Heart left ventricle (tissue), 16 donors: ENCODE data around the gene ZNF69. TPM values are rescaled to one million over a fixed set of nuclear protein-coding genes. Genes with fewer than 3 reads are reported as not detected.
"Not testable (repeated sequence)": the region's sequence is repeated elsewhere in the genome, so short reads cannot be mapped to it uniquely, and the experiment has no call there.

Source experiments
- ATAC-seq, 4 donors: fragments of 200-7000 bp; cut with Tn5 transposase; one replicate each; pipeline ENCODE4 v1.9.1; 2020 to 2022; ENCODE audit warnings: moderate library complexity in 4 of 4, mild to moderate bottlenecking in 3 of 4, moderate number of reproducible peaks in 1 of 4
- DNase-seq, 5 donors: peaks; one replicate each; pipeline ENCODE4 v3.0.0-alpha.2; 2020
- H3K27ac ChIP-seq, 12 donors: fragments of 200-600 bp; sonication (generic) in 4 of 12; one replicate each; pipeline versions ENCODE4 v1.5.0 to v1.8.0; 2016 to 2022; ENCODE audit warnings: mild to moderate bottlenecking in 2 of 12
- H3K27me3 ChIP-seq, 9 donors: fragments of 200-600 bp; sonication (generic) in 2 of 9; one replicate each; pipeline versions ENCODE4 v1.5.1 to v1.8.0; 2016 to 2022; ENCODE audit warnings: mild to moderate bottlenecking in 3 of 9
- H3K36me3 ChIP-seq, 9 donors: fragments of 200-600 bp; sonication (generic) in 2 of 9; one replicate each; pipeline versions ENCODE4 v1.5.0 to v1.8.0; 2018 to 2022; ENCODE audit warnings: mild to moderate bottlenecking in 2 of 9
- H3K4me1 ChIP-seq, 12 donors: fragments of 200-600 bp; sonication (generic) in 4 of 12; one replicate each; pipeline versions ENCODE4 v1.5.0 to v1.8.0; 2016 to 2022; ENCODE audit warnings: mild to moderate bottlenecking in 3 of 12
- H3K4me3 ChIP-seq, 12 donors: fragments of 200-600 bp; sonication (generic) in 4 of 12; one replicate each; pipeline versions ENCODE4 v1.5.0 to v1.8.0; 2017 to 2022; ENCODE audit warnings: mild to moderate bottlenecking in 9 of 12, moderate library complexity in 4 of 12
- H3K9me3 ChIP-seq, 12 donors: fragments of 200-600 bp; sonication (generic) in 4 of 12; one replicate each; pipeline versions ENCODE4 v1.5.0 to v1.8.0; 2016 to 2022; ENCODE audit warnings: mild to moderate bottlenecking in 1 of 12
- CTCF ChIP-seq, 12 donors: fragments of 200-600 bp; sonication (generic) in 4 of 12; IDR thresholded peaks; one replicate each; pipeline versions ENCODE4 v1.5.0 to v1.8.0; 2018 to 2022; ENCODE audit warnings: antibody characterized with exemption in 12 of 12, mild to moderate bottlenecking in 5 of 12
- POLR2A ChIP-seq, 2 donors: fragments of 450-650 bp; IDR thresholded peaks; one replicate each; pipeline ENCODE4 v1.6.1; 2017; ENCODE audit warnings: antibody characterized with exemption in 2 of 2, mild to moderate bottlenecking in 2 of 2, moderate library complexity in 2 of 2
- WGBS, 4 donors: extraction: QIAGEN DNeasy Blood & Tissue Kit in 2 of 4; methylation state at CpG; one replicate each; pipeline versions ENCODE4 v1.1.5 to v1.1.7; 2013 to 2018; 5-methylcytosine and 5-hydroxymethylcytosine counted together
- intact Hi-C, 10 donors: fragments of 100-400 bp; cut with DNase I; formaldehyde crosslinking; loops; one replicate each; pipeline versions ENCODE4 v1.11.1 to v1.14.2; 2022
- polyA plus RNA-seq, 2 donors: library from polyadenylated mRNA; stranded (reverse); fragments of 200-250 nt; gene quantifications; one replicate each; pipeline ENCODE4 v1.2.3, GENCODE V29; 2013
- total RNA-seq, 9 donors: library from RNA; depleted of rRNA in 2 of 9; stranded (reverse); fragments of >200 nt in 2 of 9; fragmentation: NEBNext Ultra II Directional in 3 of 9; extraction: Animal tissue kit (Norgen Biotek cat#: 25700) in 3 of 9; gene quantifications; one replicate each; pipeline versions ENCODE4 v1.1.0 to v1.2.4, GENCODE V29; 2016 to 2023
- donor health status: ischemic (EF 13 %, LVEDD 7.1; RV severe dilation, severe dysfunction).
- donor health status: healthy with polysubstance abuse.
- donor health status: DM: no; HTN: yes; CAD: no.
- donor health status: DM: no; HTN: no; CAD: no.
- donor health status: ischemic (EF 25% LVEDD 6.9; RV normal size, moderate dysfunction).
- donor health status: ischemic (EF 25% LVEDD 5.7; RV mildly dilated, moderate dysfunction).
- donor health status: healthy.
- donor health status: DM: yes; HTN: yes; CAD: no.
- donor health status: ischemic (EF 35%, LVEDD 5.7; RV mildly dilated, moderate dysfunction).
- donor health status: nonischemic (EF 11% LVEDD 7.7; RV severe dilation, severe dysfunction).
- donor health status: DM: yes; HTN: yes; CAD: no.
- donor health status: PGD.
- donor health status: ischemic (EF 29% LVEDD 5.4; RV normal size, mild dysfunction).
- donor health status: nonischemic (EF 23%, LVEDD 6.1; RV moderate dilation, normal function).

The ZNF69 gene
- total and polyA plus RNA-seq, 11 donors, result 2.8 to 5.4 (median 4.2) TPM

GRCh38 chr19:11924886-11925650 is 37.5 kb downstream of the ZNF69 start, which contains the start of gene ZNF700:
ZNF700 (plus strand) TSS chr19:11925107; CDS start chr19:11925211, 104 bp downstream.
- Histone ChIP-seq H3K4me1 (peaks cover 0 to 35% (median 12%) of the 10 kb centered on the region in 12 donors), H3K9me3 (no peaks in the 10 kb centered on the region), H3K4me3 (peak within 1 kb of the TSS; percentile 57 to 100 (median 92)), H3K27me3 (no peaks in the 10 kb centered on the region), H3K36me3 (peaks cover 0 to 6% (median 0%) of the 10 kb centered on the region in 9 donors), H3K27ac (peak within 1 kb of the TSS; percentile 79 to 99 (median 92))
- intact Hi-C loops, result loop anchor here (1.0 to 10.0 kb wide), 15 partner anchors 38 to 690 kb away; partner anchors contain the start of genes ZNF763 (in 4 of the 10), ZNF20 (in 2 of the 10), ZNF69 (in 2 of the 10) and ZNF490 (in 1 of the 10)
- TF ChIP-seq CTCF (IDR thresholded peaks at IDR 0.05) (no peak), POLR2A (IDR thresholded peaks at IDR 0.05) (peak in 1 of 2 donors; percentile 77)
- DNase-seq (peak; percentile 94 to 96 (median 95)), ATAC-seq (peak; percentile 98 to 99 (median 99))
- WGBS, 4 donors, result 0 to 1% (median 0%) methylated on average over 28 to 53 of the region's 53 CpGs

DNA sequence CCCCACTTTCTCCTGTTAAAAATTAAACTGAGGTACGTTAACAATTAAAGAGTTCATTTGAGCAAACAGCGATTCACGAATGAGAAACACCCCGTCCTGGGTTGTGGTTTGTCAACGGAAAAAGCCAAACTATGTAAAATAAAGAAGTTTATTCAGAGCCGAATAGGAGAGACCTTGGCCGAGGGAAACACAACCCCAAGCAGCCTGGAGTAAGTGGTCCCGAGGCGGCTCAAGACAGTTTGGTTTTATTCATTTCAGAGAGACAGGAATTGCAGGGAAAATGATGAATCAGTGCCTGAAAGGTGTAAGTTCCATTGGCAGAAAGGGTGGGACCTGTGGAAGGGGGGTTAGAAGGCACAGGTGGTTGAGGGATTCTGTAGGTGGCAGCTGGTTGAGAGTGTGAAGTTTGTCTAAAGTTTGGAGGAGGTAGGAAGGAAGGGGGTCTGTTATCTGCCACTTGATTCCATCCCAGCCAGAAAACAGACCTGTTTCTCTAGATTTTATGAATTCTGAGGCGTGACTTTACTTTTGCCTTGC is 38.1 kb downstream of the ZNF69 start:
- H3K36me3 ChIP-seq, H3K27me3 ChIP-seq, ATAC-seq, H3K9me3 ChIP-seq, DNase-seq: not testable (repeated sequence)
- Histone ChIP-seq H3K27ac (peak overlapping the region in 11 of 12 donors; percentile 86 to 99 (median 93)), H3K4me3 (peak overlapping the region; percentile 57 to 100 (median 92)), H3K4me1 (peaks cover 0 to 35% (median 12%) of the 10 kb centered on the region in 12 donors)
- WGBS, 4 donors, result 10 to 13% (median 11%) methylated on average over 10 of the region's 10 CpGs
- intact Hi-C loops, result loop anchor here in 9 of 10 donors (1.0 to 10.0 kb wide), 7 partner anchors 39 to 689 kb away; partner anchors contain the start of genes ZNF763 (in 4 of the 9), ZNF20 (in 1 of the 9), ZNF490 (in 1 of the 9) and ZNF791 (in 1 of the 9)

- no peak for DNase-seq
- Histone ChIP-seq H3K4me3 (peak overlapping the region in 1 of 12 donors; percentile 9), H3K9me3 (no peaks in the 10 kb centered on the region), H3K4me1 (peaks cover 0 to 31% (median 12%) of the 10 kb centered on the region in 12 donors), H3K27me3 (no peaks in the 10 kb centered on the region), H3K27ac (peak overlapping the region in 1 of 12 donors; percentile 31), H3K36me3 (peaks cover 0 to 6% (median 0%) of the 10 kb centered on the region in 9 donors)
- intact Hi-C loops, result loop anchor here in 3 of 10 donors (5.0 to 10.0 kb wide), 4 partner anchors 58 to 688 kb away; partner anchors contain the start of genes ZNF20 (in 1 of the 3), ZNF490 (in 1 of the 3) and ZNF791 (in 1 of the 3)
- 94 to 97% (median 95%) methylated on average over 3 of the region's 3 CpGs for WGBS, 4 donors
- TF ChIP-seq POLR2A (IDR thresholded peaks at IDR 0.05), result no peak
- no peak for ATAC-seq
Observed at GRCh38 chr19:11927227-11927626, 39.6 kb downstream of the ZNF69 start.

- no peaks in the 10 kb centered on the region for H3K27me3 ChIP-seq
- ATAC-seq, result no peak
- 87 to 93% (median 91%) methylated on average over 3 of the region's 3 CpGs for WGBS, 4 donors
- H3K4me1 ChIP-seq, result peaks cover 0 to 12% (median 5%) of the 10 kb centered on the region in 12 donors
- H3K4me3 ChIP-seq, result no peak overlapping the region
- H3K36me3 ChIP-seq, result peaks cover 0 to 6% (median 0%) of the 10 kb centered on the region in 9 donors
- intact Hi-C loops, result no loop called here
- DNase-seq, result no peak
- H3K9me3 ChIP-seq, result peaks cover 0 to 9% (median 5%) of the 10 kb centered on the region in 12 donors
- no peak overlapping the region for H3K27ac ChIP-seq
- TF ChIP-seq CTCF (IDR thresholded peaks at IDR 0.05), result no peak
- TF ChIP-seq POLR2A (IDR thresholded peaks at IDR 0.05), result no peak
Observed at GRCh38 chr19:11931051-11931450, 43.5 kb downstream of the ZNF69 start.
